ENCODE measurements around the gene SPATA46. TPM values are rescaled to one million over a fixed set of nuclear protein-coding genes. Genes with fewer than 3 reads are reported as not detected.

SPATA46 gene
- total and polyA plus RNA-seq, 2 donors from 2014 or later = not detected

GRCh38 chr1:162371611-162372010 lies 5.0 kb downstream of the SPATA46 start:
- no peak for DNase-seq

GRCh38 chr1:162370721-162371120 lies 5.9 kb downstream of the SPATA46 start:
- DNase-seq = no peak
- H3K9ac ChIP-seq (ENCODE audit: low read length in 3 of 3) = no peak overlapping the region
- intact Hi-C loops (cut with DNase I) = loop anchor here (10.0 kb wide), 1 partner anchor 316 kb away; no protein-coding TSS in a partner anchor
- TF ChIP-seq CTCF (IDR thresholded peaks at IDR 0.05; ENCODE audit: borderline replicate concordance, extremely low read depth, insufficient read depth) = no peak
- no peaks in the 10 kb centered on the region for H3K27me3 ChIP-seq (ENCODE audit: control insufficient read depth, insufficient read depth, low read length)
- H3K4me3 ChIP-seq (ENCODE audit: low read length in 3 of 3) = no peak overlapping the region
- no peak overlapping the region for H3K27ac ChIP-seq (ENCODE audit: low read depth in 2 of 2, low read length in 2 of 2)
- H3K36me3 ChIP-seq (ENCODE audit: control insufficient read depth in 2 of 3, insufficient read depth in 3 of 3, low read length in 3 of 3) = no peaks in the 10 kb centered on the region
- FAIRE-seq = no peak
- no peaks in the 10 kb centered on the region for H3K4me1 ChIP-seq (ENCODE audit: control insufficient read depth in 2 of 3, insufficient read depth in 2 of 3, low read depth in 1 of 3, low read length in 3 of 3)
- no peaks in the 10 kb centered on the region for H3K9me3 ChIP-seq (ENCODE audit: control insufficient read depth in 2 of 3, insufficient read depth in 1 of 3, low read length in 3 of 3)

More at GRCh38 chr1:162371611-162372010, 5.0 kb downstream of the SPATA46 start:
- Histone ChIP-seq H3K27ac (ENCODE audit: low read depth in 2 of 2, low read length in 2 of 2) (no peak overlapping the region), H3K27me3 (ENCODE audit: control insufficient read depth, insufficient read depth, low read length) (no peaks in the 10 kb centered on the region), H3K9me3 (ENCODE audit: control insufficient read depth in 2 of 3, insufficient read depth in 1 of 3, low read length in 3 of 3) (no peaks in the 10 kb centered on the region), H3K4me3 (ENCODE audit: low read length in 3 of 3) (no peak overlapping the region), H3K36me3 (ENCODE audit: control insufficient read depth in 2 of 3, insufficient read depth in 3 of 3, low read length in 3 of 3) (no peaks in the 10 kb centered on the region), H3K4me1 (ENCODE audit: control insufficient read depth in 2 of 3, insufficient read depth in 2 of 3, low read depth in 1 of 3, low read length in 3 of 3) (no peaks in the 10 kb centered on the region), H3K9ac (ENCODE audit: low read length in 3 of 3) (no peak overlapping the region)
- TF ChIP-seq CTCF (IDR thresholded peaks at IDR 0.05; ENCODE audit: borderline replicate concordance, extremely low read depth, insufficient read depth) = no peak
- intact Hi-C loops (cut with DNase I) = loop anchor here (10.0 kb wide), 1 partner anchor 317 kb away; no protein-coding TSS in a partner anchor
- FAIRE-seq = no peak

- no peak for TF ChIP-seq CTCF (IDR thresholded peaks at IDR 0.05; ENCODE audit: borderline replicate concordance, extremely low read depth, insufficient read depth)
- Histone ChIP-seq H3K9ac (ENCODE audit: low read length in 3 of 3) (no peak overlapping the region), H3K27me3 (ENCODE audit: control insufficient read depth, insufficient read depth, low read length) (no peaks in the 10 kb centered on the region), H3K36me3 (ENCODE audit: control insufficient read depth in 2 of 3, insufficient read depth in 3 of 3, low read length in 3 of 3) (no peaks in the 10 kb centered on the region), H3K27ac (ENCODE audit: low read depth in 2 of 2, low read length in 2 of 2) (no peak overlapping the region), H3K4me3 (ENCODE audit: low read length in 3 of 3) (no peak overlapping the region), H3K4me1 (ENCODE audit: control insufficient read depth in 2 of 3, insufficient read depth in 2 of 3, low read depth in 1 of 3, low read length in 3 of 3) (peaks cover 0 to 2% (median 0%) of the 10 kb centered on the region in 3 donors), H3K9me3 (ENCODE audit: control insufficient read depth in 2 of 3, insufficient read depth in 1 of 3, low read length in 3 of 3) (no peaks in the 10 kb centered on the region)
- intact Hi-C loops (cut with DNase I) = loop anchor here (10.0 kb wide), 1 partner anchor 315 kb away; no protein-coding TSS in a partner anchor
- FAIRE-seq = no peak
- no peak for DNase-seq
Observed at GRCh38 chr1:162370161-162370560, 6.5 kb downstream of the SPATA46 start.

- Histone ChIP-seq H3K4me1 (ENCODE audit: control insufficient read depth in 2 of 3, insufficient read depth in 2 of 3, low read depth in 1 of 3, low read length in 3 of 3) (peaks cover 0 to 2% (median 0%) of the 10 kb centered on the region in 3 donors), H3K36me3 (ENCODE audit: control insufficient read depth in 2 of 3, insufficient read depth in 3 of 3, low read length in 3 of 3) (no peaks in the 10 kb centered on the region), H3K9me3 (ENCODE audit: control insufficient read depth in 2 of 3, insufficient read depth in 1 of 3, low read length in 3 of 3) (no peaks in the 10 kb centered on the region), H3K9ac (ENCODE audit: low read length in 3 of 3) (no peak overlapping the region), H3K27ac (ENCODE audit: low read depth in 2 of 2, low read length in 2 of 2) (no peak overlapping the region), H3K27me3 (ENCODE audit: control insufficient read depth, insufficient read depth, low read length) (no peaks in the 10 kb centered on the region), H3K4me3 (ENCODE audit: low read length in 3 of 3) (no peak overlapping the region)
- DNase-seq = no peak
- no peak for TF ChIP-seq CTCF (IDR thresholded peaks at IDR 0.05; ENCODE audit: borderline replicate concordance, extremely low read depth, insufficient read depth)
- FAIRE-seq = no peak
- intact Hi-C loops (cut with DNase I) = no loop called here
Observed at GRCh38 chr1:162369571-162369970, 7.1 kb downstream of the SPATA46 start.
